Smooth muscle cell (in vitro differentiated cells): ENCODE data around the gene PGLYRP1. TPM values are rescaled to one million over a fixed set of nuclear protein-coding genes. Genes with fewer than 3 reads are reported as not detected.

Experiments used
- DNase-seq: peaks from one replicate; lab custom pipeline; 2025; ENCODE audit not compliant: unreplicated experiment; lab: John Stamatoyannopoulos, UW
- H2AFZ ChIP-seq: fragments of 200-600 bp; sonication (generic); 2 replicates; pipeline ENCODE4 v1.6.0; 2016; ENCODE audit warnings: antibody characterized with exemption, low read depth, mild to moderate bottlenecking
- H3F3A ChIP-seq: fragments of 200-600 bp; sonication (generic); 2 replicates; pipeline ENCODE4 v1.6.0; 2017; ENCODE audit warnings: antibody characterized with exemption, low read depth
- H3K27ac ChIP-seq: fragments of 200-600 bp; sonication (generic); 2 replicates; pipeline ENCODE4 v1.5.1; 2016; ENCODE audit warnings: low read depth, mild to moderate bottlenecking
- H3K27me3 ChIP-seq: fragments of 200-600 bp; sonication (generic); 2 replicates; pipeline ENCODE4 v1.6.1; 2016; ENCODE audit warnings: low read depth, mild to moderate bottlenecking
- H3K36me3 ChIP-seq: fragments of 200-600 bp; sonication (generic); 2 replicates; pipeline ENCODE4 v1.5.1; 2016; ENCODE audit warnings: low read depth
- H3K4me1 ChIP-seq: fragments of 200-600 bp; sonication (generic); 2 replicates; pipeline ENCODE4 v1.5.1; 2016; ENCODE audit warnings: low read depth
- H3K4me2 ChIP-seq: fragments of 200-600 bp; sonication (generic); 2 replicates; pipeline ENCODE4 v1.6.0; 2016; ENCODE audit warnings: mild to moderate bottlenecking
- H3K4me3 ChIP-seq: fragments of 200-600 bp; sonication (generic); 2 replicates; pipeline ENCODE4 v1.5.1; 2016; ENCODE audit warnings: mild to moderate bottlenecking
- H3K79me2 ChIP-seq: fragments of 200-600 bp; sonication (generic); 2 replicates; pipeline ENCODE4 v1.6.0; 2016; ENCODE audit warnings: low read depth, mild to moderate bottlenecking
- H3K9ac ChIP-seq: fragments of 200-600 bp; sonication (generic); 2 replicates; pipeline ENCODE4 v1.6.0; 2016; ENCODE audit warnings: low read depth
- H3K9me3 ChIP-seq: fragments of 200-600 bp; sonication (generic); replicated peaks from 2 replicates; pipeline ENCODE4 v1.5.1; 2016; ENCODE audit warnings: low read depth
- H4K20me1 ChIP-seq: fragments of 200-600 bp; sonication (generic); 2 replicates; pipeline ENCODE4 v1.6.0; 2016; ENCODE audit warnings: low read depth
- CTCF ChIP-seq: fragments of 200-600 bp; sonication (generic); IDR thresholded peaks from 2 replicates; pipeline ENCODE4 v1.5.1; 2017; ENCODE audit warnings: borderline replicate concordance, mild to moderate bottlenecking, antibody characterized with exemption; ENCODE audit not compliant: insufficient read depth, poor library complexity, severe bottlenecking
- WGBS: methylation state at CpG from one replicate; pipeline ENCODE4 v1.1.7; 2016; ENCODE audit warnings: low lambda C conversion rate; 5-methylcytosine and 5-hydroxymethylcytosine counted together
- polyA plus RNA-seq: library from polyadenylated mRNA; unstranded; fragments of >200 nt; fragmentation: Nextera tagmentation; extraction: Ambion mirVana; gene quantifications from 2 replicates; pipeline ENCODE4 v1.2.1, GENCODE V29; 2016
- total RNA-seq: library from RNA; depleted of rRNA; stranded (reverse); fragments of >200 nt; gene quantifications from 2 replicates; pipeline ENCODE4 v1.2.3, GENCODE V29; 2014

Gene PGLYRP1
- total and polyA plus RNA-seq, 2 experiments from 2014 or later = not detected

- H3K27ac ChIP-seq = peak overlapping the region; percentile 22
- no peaks in the 10 kb centered on the region for H4K20me1 ChIP-seq
- no peaks in the 10 kb centered on the region for H3K36me3 ChIP-seq
- H3K9ac ChIP-seq = peak overlapping the region; percentile 73
- DNase-seq = no peak
- H3K4me1 ChIP-seq = peaks cover 4% of the 10 kb centered on the region
- peak overlapping the region; percentile 86 for H2AFZ ChIP-seq
- H3K4me2 ChIP-seq = peak overlapping the region; percentile 90
- no peaks in the 10 kb centered on the region for H3K79me2 ChIP-seq
- peak overlapping the region; percentile 74 for H3K4me3 ChIP-seq
- WGBS = 13% methylated on average over 13 of the region's 13 CpGs
- H3K9me3 ChIP-seq = no peaks in the 10 kb centered on the region
- TF ChIP-seq CTCF = no peak
- no peaks in the 10 kb centered on the region for H3F3A ChIP-seq
- H3K27me3 ChIP-seq = peaks cover 10% of the 10 kb centered on the region
Measured at GRCh38 chr19:45995715-45996385, 27.0 kb downstream of the PGLYRP1 start.

- no peaks in the 10 kb centered on the region for H4K20me1 ChIP-seq
- H3K4me1 ChIP-seq = peaks cover 4% of the 10 kb centered on the region
- peaks cover 7% of the 10 kb centered on the region for H3K27me3 ChIP-seq
- H3K36me3 ChIP-seq = no peaks in the 10 kb centered on the region
- H3K27ac ChIP-seq = peak within 1 kb of the TSS; percentile 22
- DNase-seq = peak; percentile 81
- H3K9ac ChIP-seq = peak within 1 kb of the TSS; percentile 73
- peak within 1 kb of the TSS; percentile 86 for H2AFZ ChIP-seq
- no peak for TF ChIP-seq CTCF
- peak within 1 kb of the TSS; percentile 74 for H3K4me3 ChIP-seq
- no peaks in the 10 kb centered on the region for H3K79me2 ChIP-seq
- no peaks in the 10 kb centered on the region for H3F3A ChIP-seq
- under 1% methylated on average over 32 of the region's 34 CpGs for WGBS
- H3K9me3 ChIP-seq = no peaks in the 10 kb centered on the region
- peak within 1 kb of the TSS; percentile 90 for H3K4me2 ChIP-seq
Measured at GRCh38 chr19:45994998-45995714, 27.7 kb downstream of the PGLYRP1 start, which contains the start of gene CCDC61. CCDC61 (plus strand) TSS chr19:45995467; CDS start chr19:46003019, 7,552 bp downstream.

GRCh38 chr19:45994456-45994997 is 28.3 kb downstream of the PGLYRP1 start:
- H3K9ac ChIP-seq = no peak overlapping the region
- DNase-seq = no peak
- 18% methylated on average over 8 of the region's 8 CpGs for WGBS

More at GRCh38 chr19:45994456-45994997, 28.3 kb downstream of the PGLYRP1 start:
- peaks cover under 1% of the 10 kb centered on the region for H3K27me3 ChIP-seq
- H3F3A ChIP-seq = no peaks in the 10 kb centered on the region
- TF ChIP-seq CTCF = no peak
- H3K9me3 ChIP-seq = no peaks in the 10 kb centered on the region
- H3K4me1 ChIP-seq = peaks cover 4% of the 10 kb centered on the region
- no peaks in the 10 kb centered on the region for H3K79me2 ChIP-seq
- H3K4me2 ChIP-seq = peak overlapping the region; percentile 89
- H3K4me3 ChIP-seq = peak overlapping the region; percentile 56
- no peaks in the 10 kb centered on the region for H3K36me3 ChIP-seq
- no peak overlapping the region for H3K27ac ChIP-seq
- H2AFZ ChIP-seq = peak overlapping the region; percentile 76
- H4K20me1 ChIP-seq = no peaks in the 10 kb centered on the region
